ENCODE data around the gene TRDMT1. TPM values are rescaled to one million over a fixed set of nuclear protein-coding genes. Genes with fewer than 3 reads are reported as not detected.

The TRDMT1 gene
- total RNA-seq, 1 donor from 2014 or later: 5.9 TPM

GRCh38 chr10:17161775-17162174, 39.7 kb downstream of the TRDMT1 start:
- Mint-ChIP-seq H3K36me3 (ENCODE audit: low read depth, unreplicated experiment) (no peaks in the 10 kb centered on the region), H3K9me3 (ENCODE audit: unreplicated experiment) (peaks cover 5% of the 10 kb centered on the region), H3K4me3 (ENCODE audit: unreplicated experiment) (no peak overlapping the region), H3K27ac (ENCODE audit: unreplicated experiment) (no peak overlapping the region), H3K27me3 (ENCODE audit: low read depth, unreplicated experiment) (no peaks in the 10 kb centered on the region), H3K4me1 (ENCODE audit: low read depth, unreplicated experiment) (peaks cover 8% of the 10 kb centered on the region)
- DNase-seq (ENCODE audit: low read depth) (no peak), FAIRE-seq (no peak)
- Histone ChIP-seq H2AFZ (ENCODE audit: low read depth, low read length) (no peak overlapping the region), H3K9ac (ENCODE audit: low read length) (no peak overlapping the region), H3K4me1 (ENCODE audit: insufficient read depth, low read length) (no peaks in the 10 kb centered on the region), H3K9me3 (ENCODE audit: insufficient read depth, low read depth, low read length) (no peaks in the 10 kb centered on the region), H3K79me2 (ENCODE audit: insufficient read depth, low read length) (no peaks in the 10 kb centered on the region), H3K4me2 (ENCODE audit: low read length) (no peak overlapping the region), H3K27ac (ENCODE audit: low read depth, low read length) (no peak overlapping the region), H3K36me3 (ENCODE audit: insufficient read depth, low read length) (no peaks in the 10 kb centered on the region), H4K20me1 (ENCODE audit: insufficient read depth, low read length) (no peaks in the 10 kb centered on the region), H3K4me3 (ENCODE audit: insufficient read depth, low read depth, low read length) (no peak overlapping the region), H3K27me3 (ENCODE audit: insufficient read depth, low read length) (no peaks in the 10 kb centered on the region)
- TF ChIP-seq EZH2 (IDR thresholded peaks at IDR 0.05; ENCODE audit: insufficient read depth, low read length) (no peak), CTCF (IDR thresholded peaks at IDR 0.05; ENCODE audit: insufficient read depth, low read depth, low read length) (no peak)

GRCh38 chr10:17157024-17157423, 44.4 kb downstream of the TRDMT1 start:
- Mint-ChIP-seq H3K27me3 (ENCODE audit: low read depth, unreplicated experiment) (no peaks in the 10 kb centered on the region), H3K27ac (ENCODE audit: unreplicated experiment) (no peak overlapping the region), H3K4me1 (ENCODE audit: low read depth, unreplicated experiment) (peaks cover 7% of the 10 kb centered on the region), H3K36me3 (ENCODE audit: low read depth, unreplicated experiment) (no peaks in the 10 kb centered on the region), H3K9me3 (ENCODE audit: unreplicated experiment) (no peaks in the 10 kb centered on the region), H3K4me3 (ENCODE audit: unreplicated experiment) (no peak overlapping the region)
- Histone ChIP-seq H2AFZ (ENCODE audit: low read depth, low read length) (no peak overlapping the region), H4K20me1 (ENCODE audit: insufficient read depth, low read length) (no peaks in the 10 kb centered on the region), H3K27ac (ENCODE audit: low read depth, low read length) (no peak overlapping the region), H3K4me3 (ENCODE audit: insufficient read depth, low read depth, low read length) (no peak overlapping the region), H3K27me3 (ENCODE audit: insufficient read depth, low read length) (no peaks in the 10 kb centered on the region), H3K79me2 (ENCODE audit: insufficient read depth, low read length) (no peaks in the 10 kb centered on the region), H3K4me1 (ENCODE audit: insufficient read depth, low read length) (no peaks in the 10 kb centered on the region), H3K36me3 (ENCODE audit: insufficient read depth, low read length) (no peaks in the 10 kb centered on the region), H3K9me3 (ENCODE audit: insufficient read depth, low read depth, low read length) (no peaks in the 10 kb centered on the region), H3K9ac (ENCODE audit: low read length) (no peak overlapping the region), H3K4me2 (ENCODE audit: low read length) (no peak overlapping the region)
- FAIRE-seq (no peak), DNase-seq (ENCODE audit: low read depth) (no peak)
- TF ChIP-seq EZH2 (IDR thresholded peaks at IDR 0.05; ENCODE audit: insufficient read depth, low read length): no peak
- TF ChIP-seq CTCF (IDR thresholded peaks at IDR 0.05; ENCODE audit: insufficient read depth, low read depth, low read length): no peak

GRCh38 chr10:17155826-17156225, 45.6 kb downstream of the TRDMT1 start:
- Mint-ChIP-seq H3K36me3 (ENCODE audit: low read depth, unreplicated experiment) (no peaks in the 10 kb centered on the region), H3K4me3 (ENCODE audit: unreplicated experiment) (no peak overlapping the region), H3K4me1 (ENCODE audit: low read depth, unreplicated experiment) (peaks cover 4% of the 10 kb centered on the region), H3K9me3 (ENCODE audit: unreplicated experiment) (no peaks in the 10 kb centered on the region), H3K27me3 (ENCODE audit: low read depth, unreplicated experiment) (no peaks in the 10 kb centered on the region), H3K27ac (ENCODE audit: unreplicated experiment) (no peak overlapping the region)
- no peaks in the 10 kb centered on the region for H4K20me1 ChIP-seq (ENCODE audit: insufficient read depth, low read length)
- no peaks in the 10 kb centered on the region for H3K27me3 ChIP-seq (ENCODE audit: insufficient read depth, low read length)
- no peaks in the 10 kb centered on the region for H3K4me1 ChIP-seq (ENCODE audit: insufficient read depth, low read length)
- H2AFZ ChIP-seq (ENCODE audit: low read depth, low read length): no peak overlapping the region
- no peak for DNase-seq (ENCODE audit: low read depth)
- H3K9me3 ChIP-seq (ENCODE audit: insufficient read depth, low read depth, low read length): no peaks in the 10 kb centered on the region
- H3K79me2 ChIP-seq (ENCODE audit: insufficient read depth, low read length): no peaks in the 10 kb centered on the region
- no peak overlapping the region for H3K27ac ChIP-seq (ENCODE audit: low read depth, low read length)
- H3K4me2 ChIP-seq (ENCODE audit: low read length): no peak overlapping the region
- no peak overlapping the region for H3K9ac ChIP-seq (ENCODE audit: low read length)
- TF ChIP-seq CTCF (IDR thresholded peaks at IDR 0.05; ENCODE audit: insufficient read depth, low read depth, low read length): no peak
- TF ChIP-seq EZH2 (IDR thresholded peaks at IDR 0.05; ENCODE audit: insufficient read depth, low read length): no peak
- no peak for FAIRE-seq
- H3K4me3 ChIP-seq (ENCODE audit: insufficient read depth, low read depth, low read length): no peak overlapping the region
- no peaks in the 10 kb centered on the region for H3K36me3 ChIP-seq (ENCODE audit: insufficient read depth, low read length)
